Left colon (tissue), 2 donors: ENCODE measurements around the gene SLC16A1. TPM values are rescaled to one million over a fixed set of nuclear protein-coding genes. Genes with fewer than 3 reads are reported as not detected.

ENCODE experiments used
- ATAC-seq: fragments of 200-7000 bp; cut with Tn5 transposase; one replicate; pipeline ENCODE4 v1.9.1; 2020; ENCODE audit warnings: mild to moderate bottlenecking, moderate library complexity
- DNase-seq, 2 donors: peaks; one replicate each; pipeline ENCODE4 v3.0.0-alpha.2; 2020
- intact Hi-C, 2 donors: fragments of 100-400 bp; cut with DNase I in 1 of 2; cut with micrococcal nuclease in 1 of 2; formaldehyde crosslinking; loops; one replicate each; pipeline versions ENCODE4 v1.11.2 to v1.14.0; 2022; cut with DNase I, micrococcal nuclease
- total RNA-seq, 2 donors: library from RNA; stranded (reverse); fragmentation: NEBNext Ultra II Directional; extraction: Animal tissue kit (Norgen Biotek cat#: 25700); gene quantifications; one replicate each; pipeline ENCODE4 v1.2.1, GENCODE V29; 2021
- donor health status: DM: no; HTN: no; CAD: no.
- donor health status: DM: yes; HTN: yes; CAD: no.

Gene SLC16A1
- total RNA-seq, 2 donors from 2014 or later: 83.3 to 121 TPM

DNA sequence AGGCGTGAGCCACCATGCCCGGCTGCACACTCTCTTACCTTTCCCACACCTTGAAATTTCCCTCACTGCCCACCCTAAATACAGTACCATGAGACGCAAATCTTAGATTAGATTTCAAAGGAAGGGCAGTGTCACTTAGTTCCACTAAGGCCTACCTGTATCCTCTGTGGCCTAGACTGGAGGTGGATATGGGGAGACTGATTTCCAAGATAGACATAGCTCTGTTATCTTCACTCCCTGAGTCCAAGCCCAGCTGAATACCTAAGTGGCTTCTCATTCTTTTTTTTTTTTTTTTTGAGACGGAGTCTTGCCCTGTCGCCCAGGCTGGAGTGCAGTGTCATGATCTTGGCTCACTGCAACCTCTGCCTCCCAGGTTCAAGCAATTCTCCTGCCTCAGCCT, 89.0 kb downstream of the SLC16A1 start:
- DNase-seq (no peak), ATAC-seq (no peak)
- intact Hi-C loops: no loop called here

DNA sequence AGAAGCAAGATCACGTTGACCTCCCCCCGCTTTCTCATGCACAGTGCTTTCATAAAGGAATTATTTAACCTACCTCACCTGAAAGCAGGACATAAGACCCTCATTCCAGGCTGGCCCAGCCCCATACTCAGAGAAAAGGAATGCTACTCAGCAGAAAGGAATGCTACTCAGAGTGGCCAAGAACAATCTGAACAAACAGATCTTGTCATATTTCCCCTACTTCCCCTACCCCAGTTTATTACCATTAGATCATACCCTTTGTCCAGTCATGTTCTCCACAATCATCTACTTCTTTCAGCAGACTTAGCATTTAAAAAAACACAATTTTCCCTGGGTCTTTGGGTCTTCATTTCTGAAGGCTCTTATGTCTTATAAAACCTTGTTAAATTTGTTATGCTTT, 89.8 kb downstream of the SLC16A1 start:
- intact Hi-C loops: no loop called here
- no peak for DNase-seq
- ATAC-seq: no peak

DNA sequence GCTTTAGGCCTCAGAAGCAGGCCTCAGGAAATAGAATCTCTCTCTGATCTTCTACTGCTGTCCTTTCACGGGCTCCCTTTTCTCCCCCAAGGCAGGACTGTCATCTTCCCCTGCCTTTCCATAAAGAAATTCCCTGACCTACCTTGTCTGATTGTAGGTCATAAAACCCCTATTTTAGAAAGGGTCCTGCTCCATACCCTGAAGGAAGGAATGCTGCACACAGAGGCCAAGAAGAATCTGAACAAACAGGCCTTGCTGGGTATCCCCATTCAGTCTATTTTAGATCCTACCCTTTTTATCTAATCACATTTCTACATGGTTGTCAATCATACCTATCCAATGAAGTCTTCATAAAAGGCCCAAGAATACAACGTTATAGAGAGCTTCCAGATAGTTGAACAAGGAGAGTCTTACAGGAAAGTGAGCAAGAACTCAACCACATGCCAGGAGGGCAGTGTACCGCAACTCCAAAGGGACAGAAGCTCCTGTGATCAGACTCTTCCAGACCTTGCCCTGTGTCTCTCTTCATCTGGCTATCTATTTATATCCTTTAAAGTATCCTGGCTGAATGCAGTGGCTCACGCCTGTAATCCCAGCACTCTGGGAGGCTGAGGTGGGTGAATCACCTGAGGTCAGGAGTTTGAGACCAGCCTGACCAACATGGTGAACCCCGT, 93.1 kb downstream of the SLC16A1 start:
- intact Hi-C loops: no loop called here
- no peak for ATAC-seq
- no peak for DNase-seq

Other genes with a start within 250 kb of the SLC16A1 start
- gene RHOC, start 249.1 kb downstream of the SLC16A1 start, total RNA-seq: 100 to 1,000 TPM; 466 to 701 TPM
- 1 to 10 TPM; 1.1 to 1.2 TPM for gene PPM1J, start 240.9 kb downstream of the SLC16A1 start, total RNA-seq
- gene LRIG2, start 117.0 kb upstream of the SLC16A1 start, total RNA-seq: 10 to 100 TPM; 16.4 to 20.1 TPM